Panc1 (cell line): ENCODE results near the gene HOXD9.

ENCODE experiments used
- POLR2AphosphoS5 ChIP-seq: IDR thresholded peaks from 2 replicates; pipeline ENCODE4 v1.6.1; 2012; ENCODE audit warnings: mild to moderate bottlenecking, low read depth, low read length, moderate library complexity
- REST ChIP-seq, 2 experiments: IDR thresholded peaks; 2 replicates each; pipeline ENCODE4 v1.6.1; 2011 to 2012; ENCODE audit warnings: low read depth in 2 of 2, control low read depth in 1 of 2, low read length in 1 of 2, mild to moderate bottlenecking in 1 of 2, moderate library complexity in 1 of 2; ENCODE audit not compliant: insufficient read depth in 1 of 2
- SIN3A ChIP-seq: IDR thresholded peaks from 2 replicates; pipeline ENCODE4 v1.6.1; 2012; ENCODE audit warnings: low read depth, mild to moderate bottlenecking, low read length, moderate library complexity, borderline replicate concordance; ENCODE audit not compliant: insufficient read depth
- TCF7L2 ChIP-seq: IDR thresholded peaks from 2 replicates; pipeline ENCODE4 v1.6.1; 2011; ENCODE audit warnings: mild to moderate bottlenecking, low read depth, low read length, inconsistent platforms
- TF ChIP-seq, protein P1 (sequence below): fragments of 450-650 bp; IDR thresholded peaks from 2 replicates; pipeline ENCODE4 v1.5.1; 2017; ENCODE audit warnings: mild to moderate bottlenecking

GRCh38 chr2:176091329-176092258 lies 30.9 kb upstream of the HOXD9 start:
- TF ChIP-seq, protein P1, sequence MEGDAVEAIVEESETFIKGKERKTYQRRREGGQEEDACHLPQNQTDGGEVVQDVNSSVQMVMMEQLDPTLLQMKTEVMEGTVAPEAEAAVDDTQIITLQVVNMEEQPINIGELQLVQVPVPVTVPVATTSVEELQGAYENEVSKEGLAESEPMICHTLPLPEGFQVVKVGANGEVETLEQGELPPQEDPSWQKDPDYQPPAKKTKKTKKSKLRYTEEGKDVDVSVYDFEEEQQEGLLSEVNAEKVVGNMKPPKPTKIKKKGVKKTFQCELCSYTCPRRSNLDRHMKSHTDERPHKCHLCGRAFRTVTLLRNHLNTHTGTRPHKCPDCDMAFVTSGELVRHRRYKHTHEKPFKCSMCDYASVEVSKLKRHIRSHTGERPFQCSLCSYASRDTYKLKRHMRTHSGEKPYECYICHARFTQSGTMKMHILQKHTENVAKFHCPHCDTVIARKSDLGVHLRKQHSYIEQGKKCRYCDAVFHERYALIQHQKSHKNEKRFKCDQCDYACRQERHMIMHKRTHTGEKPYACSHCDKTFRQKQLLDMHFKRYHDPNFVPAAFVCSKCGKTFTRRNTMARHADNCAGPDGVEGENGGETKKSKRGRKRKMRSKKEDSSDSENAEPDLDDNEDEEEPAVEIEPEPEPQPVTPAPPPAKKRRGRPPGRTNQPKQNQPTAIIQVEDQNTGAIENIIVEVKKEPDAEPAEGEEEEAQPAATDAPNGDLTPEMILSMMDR: no peak
- TF ChIP-seq POLR2AphosphoS5 (no peak), TCF7L2 (no peak), REST (IDR thresholded peaks at IDR 0.05; ENCODE audit: insufficient read depth in 1 of 2, low read depth in 2 of 2, low read length in 1 of 2) (no peak), SIN3A (no peak)
